Stimulated activated memory B cell treated with anti-CD40 and anti-IgM and Interleukin-4, amounts not matched to agents 10 μg/mL and 1 μg/mL and 100 μg/mL, for 72 hours (primary cell): ENCODE data around the gene CENPU.
"Not testable (repeated sequence)": the region's sequence is repeated elsewhere in the genome, so short reads cannot be mapped to it uniquely, and the experiment has no call there.

ENCODE experiments used
- ATAC-seq: fragments of 150-1000 bp; cut with Tn5 transposase; 2 replicates; pipeline ENCODE4 v1.10.0; 2021
- H3K27ac Mint-ChIP-seq: one replicate; pipeline ENCODE4 v1.8.0; 2022; ENCODE audit warnings: mild to moderate bottlenecking, mixed read lengths
- H3K27me3 Mint-ChIP-seq: one replicate; pipeline ENCODE4 v1.8.0; 2022; ENCODE audit warnings: mixed read lengths
- H3K36me3 Mint-ChIP-seq: one replicate; pipeline ENCODE4 v1.8.0; 2022; ENCODE audit warnings: mixed read lengths
- H3K4me1 Mint-ChIP-seq: one replicate; pipeline ENCODE4 v1.8.0; 2022; ENCODE audit warnings: mixed read lengths
- H3K4me3 Mint-ChIP-seq: one replicate; pipeline ENCODE4 v1.8.0; 2022; ENCODE audit warnings: mild to moderate bottlenecking, moderate library complexity, mixed read lengths
- H3K9me3 Mint-ChIP-seq: one replicate; pipeline ENCODE4 v1.8.0; 2022; ENCODE audit warnings: mixed read lengths

CENPU gene, protein sequence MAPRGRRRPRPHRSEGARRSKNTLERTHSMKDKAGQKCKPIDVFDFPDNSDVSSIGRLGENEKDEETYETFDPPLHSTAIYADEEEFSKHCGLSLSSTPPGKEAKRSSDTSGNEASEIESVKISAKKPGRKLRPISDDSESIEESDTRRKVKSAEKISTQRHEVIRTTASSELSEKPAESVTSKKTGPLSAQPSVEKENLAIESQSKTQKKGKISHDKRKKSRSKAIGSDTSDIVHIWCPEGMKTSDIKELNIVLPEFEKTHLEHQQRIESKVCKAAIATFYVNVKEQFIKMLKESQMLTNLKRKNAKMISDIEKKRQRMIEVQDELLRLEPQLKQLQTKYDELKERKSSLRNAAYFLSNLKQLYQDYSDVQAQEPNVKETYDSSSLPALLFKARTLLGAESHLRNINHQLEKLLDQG

DNA sequence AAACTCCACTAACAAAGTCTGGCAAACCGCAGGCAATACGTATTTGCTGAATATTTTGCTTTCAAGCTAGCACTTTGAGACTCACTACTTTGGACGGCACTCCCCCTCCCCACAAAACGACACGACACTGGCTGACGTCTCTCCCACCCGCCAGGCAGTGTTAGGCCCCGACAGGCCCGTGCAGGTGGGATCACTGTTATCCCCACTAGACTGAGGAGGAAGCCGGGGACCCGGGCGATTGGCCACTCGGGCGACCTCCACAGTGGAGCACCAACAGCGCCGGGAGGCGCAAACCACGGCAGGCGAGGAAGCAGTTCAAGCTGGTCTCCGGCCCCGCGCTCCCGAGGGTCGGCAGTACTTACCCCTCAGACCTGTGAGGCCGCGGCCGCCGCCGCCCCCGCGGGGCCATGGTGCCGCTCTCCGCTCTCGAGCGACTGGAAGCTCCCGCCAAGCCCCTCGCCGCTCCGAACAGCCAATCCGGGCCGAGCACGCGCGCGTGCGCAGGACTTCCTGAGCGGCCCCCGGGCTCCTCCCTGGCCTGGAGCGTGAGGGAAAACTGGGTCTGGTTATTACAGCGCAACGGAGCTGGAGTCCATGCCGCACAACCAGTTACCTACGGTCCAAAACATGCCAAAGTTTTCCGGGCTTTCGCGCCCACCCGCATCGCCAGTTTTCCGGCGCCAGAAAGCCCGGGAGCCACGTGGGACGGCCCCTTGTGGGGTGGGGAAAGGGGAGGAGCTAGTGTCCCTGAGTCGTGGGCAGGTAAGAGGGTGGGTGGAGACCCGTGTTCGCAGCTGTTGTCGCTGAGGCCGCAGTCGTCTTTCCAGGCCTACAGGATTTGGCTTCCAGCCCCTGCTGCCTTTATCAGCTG lies at the start of gene CENPU:
Gene CENPU, minus strand, starts transcription at position 443 of the 871 bp plus-strand sequence. Its CDS starts 34 bp downstream, at position 409.
- H3K4me3 Mint-ChIP-seq: peak within 1 kb of the TSS; percentile 94
- H3K9me3 Mint-ChIP-seq: no peaks in the 10 kb centered on the region
- no peaks in the 10 kb centered on the region for H3K27me3 Mint-ChIP-seq
- ATAC-seq: peak; percentile 98
- H3K27ac Mint-ChIP-seq: peak within 1 kb of the TSS; percentile 84
- H3K36me3 Mint-ChIP-seq: no peaks in the 10 kb centered on the region
- peaks cover 9% of the 10 kb centered on the region for H3K4me1 Mint-ChIP-seq

DNA sequence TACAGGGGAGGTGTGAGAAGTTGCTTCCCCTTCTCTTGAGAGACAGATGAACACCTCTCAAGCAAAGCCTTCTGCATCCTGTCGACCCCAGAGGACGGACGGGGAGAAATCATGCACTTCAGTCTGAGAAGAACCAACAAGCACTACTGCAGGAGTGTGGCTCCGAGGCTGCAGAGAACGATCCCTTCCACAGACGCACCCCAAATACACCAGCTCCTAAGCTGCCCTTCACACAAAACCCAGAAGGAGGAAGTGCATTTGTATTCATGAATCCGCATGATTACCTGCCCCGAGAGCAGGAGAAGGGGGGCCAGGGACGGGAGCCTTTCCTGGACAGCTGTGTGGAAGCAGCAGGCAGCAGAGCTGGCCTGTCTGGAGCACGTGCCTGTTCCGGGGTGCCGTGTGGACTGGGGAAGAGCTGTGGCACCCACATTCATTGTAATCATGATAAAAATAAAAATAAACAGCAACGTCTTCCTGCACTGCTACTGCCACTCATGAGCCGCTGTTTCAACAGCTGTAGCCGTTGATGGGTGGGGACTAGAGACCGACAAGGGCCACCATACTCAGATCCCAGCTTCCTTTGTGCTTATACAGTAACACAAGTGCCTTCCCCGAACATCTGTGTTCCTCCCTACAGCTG lies 49.0 kb upstream of the CENPU start:
- H3K4me1 Mint-ChIP-seq: peaks cover 22% of the 10 kb centered on the region
- H3K9me3 Mint-ChIP-seq: no peaks in the 10 kb centered on the region
- no peaks in the 10 kb centered on the region for H3K27me3 Mint-ChIP-seq
- peak; percentile 53 for ATAC-seq
- H3K36me3 Mint-ChIP-seq: peaks cover 62% of the 10 kb centered on the region
- peak overlapping the region; percentile 45 for H3K4me3 Mint-ChIP-seq
- peak overlapping the region; percentile 53 for H3K27ac Mint-ChIP-seq

- not testable (repeated sequence) for H3K4me3 Mint-ChIP-seq, ATAC-seq, H3K9me3 Mint-ChIP-seq, H3K27me3 Mint-ChIP-seq, H3K27ac Mint-ChIP-seq
- H3K36me3 Mint-ChIP-seq: peaks cover 64% of the 10 kb centered on the region
- H3K4me1 Mint-ChIP-seq: peaks cover 20% of the 10 kb centered on the region
Observed at GRCh38 chr4:184779160-184779559, 45.3 kb upstream of the CENPU start.

GRCh38 chr4:184778325-184778724 lies 44.4 kb upstream of the CENPU start:
- Mint-ChIP-seq H3K36me3 (peaks cover 61% of the 10 kb centered on the region), H3K4me1 (peaks cover 12% of the 10 kb centered on the region), H3K27me3 (no peaks in the 10 kb centered on the region), H3K9me3 (no peaks in the 10 kb centered on the region), H3K27ac (no peak overlapping the region), H3K4me3 (no peak overlapping the region)
- ATAC-seq: no peak

DNA sequence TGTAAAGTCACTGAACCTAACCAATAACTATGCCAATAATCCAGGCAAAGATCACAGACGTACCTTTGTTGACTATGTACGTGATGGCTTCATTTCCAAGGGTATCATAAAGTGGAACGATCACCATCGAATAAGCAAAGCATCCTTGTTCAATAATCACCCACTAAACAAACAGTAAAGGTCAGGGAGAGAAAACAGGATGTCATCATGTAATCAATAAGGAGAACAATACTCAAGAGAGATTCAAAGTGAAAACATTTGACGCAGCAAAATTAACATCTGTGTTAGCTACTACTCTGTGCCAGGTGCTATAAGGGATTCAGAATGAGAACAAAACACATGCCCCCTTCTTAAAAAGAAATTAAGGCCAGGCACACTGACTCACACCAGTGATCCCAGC lies 42.9 kb upstream of the CENPU start:
- ATAC-seq: no peak
- Mint-ChIP-seq H3K4me1 (no peaks in the 10 kb centered on the region), H3K27me3 (no peaks in the 10 kb centered on the region), H3K27ac (peak overlapping the region; percentile 46), H3K4me3 (no peak overlapping the region), H3K36me3 (peaks cover 51% of the 10 kb centered on the region), H3K9me3 (no peaks in the 10 kb centered on the region)

GRCh38 chr4:184775854-184776555 lies 42.1 kb upstream of the CENPU start:
- H3K27me3 Mint-ChIP-seq: no peaks in the 10 kb centered on the region
- no peak overlapping the region for H3K27ac Mint-ChIP-seq
- H3K9me3 Mint-ChIP-seq: no peaks in the 10 kb centered on the region
- no peak overlapping the region for H3K4me3 Mint-ChIP-seq
- peaks cover 48% of the 10 kb centered on the region for H3K36me3 Mint-ChIP-seq
- no peaks in the 10 kb centered on the region for H3K4me1 Mint-ChIP-seq
- ATAC-seq: no peak

- ATAC-seq: no peak
- H3K27ac Mint-ChIP-seq: no peak overlapping the region
- no peaks in the 10 kb centered on the region for H3K27me3 Mint-ChIP-seq
- no peaks in the 10 kb centered on the region for H3K9me3 Mint-ChIP-seq
- H3K4me3 Mint-ChIP-seq: no peak overlapping the region
- H3K4me1 Mint-ChIP-seq: no peaks in the 10 kb centered on the region
- peaks cover 55% of the 10 kb centered on the region for H3K36me3 Mint-ChIP-seq
Observed at GRCh38 chr4:184774152-184774551, 40.3 kb upstream of the CENPU start.

DNA sequence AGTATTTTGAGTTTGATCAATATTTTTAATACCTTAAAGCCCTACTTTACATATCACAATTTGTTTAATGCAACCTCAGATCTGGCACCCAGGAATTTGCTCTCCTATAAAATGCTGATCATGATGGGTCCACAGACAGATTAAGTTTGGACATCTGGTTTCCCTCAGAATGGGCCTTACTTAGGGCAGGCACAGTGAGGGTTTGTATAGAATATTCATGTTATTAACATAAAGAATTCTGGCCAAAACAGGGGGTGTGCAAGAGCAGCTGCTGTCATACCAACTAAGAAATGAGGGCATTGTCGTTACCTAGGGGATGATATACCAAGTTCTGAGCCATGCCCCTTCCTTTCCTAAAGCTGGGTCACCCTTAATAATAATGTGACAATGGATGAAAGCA lies 37.5 kb upstream of the CENPU start:
- Mint-ChIP-seq H3K27me3 (no peaks in the 10 kb centered on the region), H3K9me3 (no peaks in the 10 kb centered on the region), H3K27ac (no peak overlapping the region), H3K36me3 (peaks cover 57% of the 10 kb centered on the region), H3K4me3 (no peak overlapping the region), H3K4me1 (no peaks in the 10 kb centered on the region)
- ATAC-seq: no peak

DNA sequence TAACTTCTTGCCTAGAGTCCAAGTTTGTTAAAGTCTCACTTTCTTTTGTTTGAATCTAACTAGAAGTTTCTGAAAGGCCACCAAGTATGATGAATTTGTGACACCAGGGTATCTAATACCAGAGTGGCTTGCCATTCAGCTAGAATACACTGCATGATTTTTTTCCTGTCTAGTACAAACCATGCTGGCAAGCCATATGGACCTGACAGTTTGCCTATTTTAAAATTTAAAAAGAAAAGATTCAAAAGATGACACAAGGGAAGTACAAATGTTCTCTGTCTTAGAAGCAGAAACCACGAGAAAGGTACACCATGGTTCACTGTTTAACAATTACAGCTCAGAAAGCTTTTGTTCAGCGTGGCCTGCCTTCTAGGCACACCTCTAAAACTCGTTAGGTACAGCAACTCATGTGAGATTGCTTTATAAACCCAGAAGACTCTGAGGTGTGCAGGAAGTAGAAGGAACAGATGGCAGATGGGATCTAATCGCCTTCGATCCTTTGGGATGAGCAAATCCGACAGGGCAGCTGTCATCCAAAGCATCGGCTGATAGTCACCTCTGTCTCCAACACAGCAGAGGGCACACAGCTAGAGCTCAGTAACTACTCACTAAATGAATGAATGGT lies 35.4 kb upstream of the CENPU start:
- Mint-ChIP-seq H3K4me3 (no peak overlapping the region), H3K9me3 (no peaks in the 10 kb centered on the region), H3K36me3 (peaks cover 66% of the 10 kb centered on the region), H3K4me1 (no peaks in the 10 kb centered on the region), H3K27me3 (no peaks in the 10 kb centered on the region), H3K27ac (no peak overlapping the region)
- ATAC-seq: no peak

GRCh38 chr4:184768296-184768695 lies 34.4 kb upstream of the CENPU start:
- peaks cover 65% of the 10 kb centered on the region for H3K36me3 Mint-ChIP-seq
- H3K4me3 Mint-ChIP-seq: no peak overlapping the region
- no peak overlapping the region for H3K27ac Mint-ChIP-seq
- no peak for ATAC-seq
- H3K9me3 Mint-ChIP-seq: no peaks in the 10 kb centered on the region
- H3K4me1 Mint-ChIP-seq: no peaks in the 10 kb centered on the region
- H3K27me3 Mint-ChIP-seq: no peaks in the 10 kb centered on the region

DNA sequence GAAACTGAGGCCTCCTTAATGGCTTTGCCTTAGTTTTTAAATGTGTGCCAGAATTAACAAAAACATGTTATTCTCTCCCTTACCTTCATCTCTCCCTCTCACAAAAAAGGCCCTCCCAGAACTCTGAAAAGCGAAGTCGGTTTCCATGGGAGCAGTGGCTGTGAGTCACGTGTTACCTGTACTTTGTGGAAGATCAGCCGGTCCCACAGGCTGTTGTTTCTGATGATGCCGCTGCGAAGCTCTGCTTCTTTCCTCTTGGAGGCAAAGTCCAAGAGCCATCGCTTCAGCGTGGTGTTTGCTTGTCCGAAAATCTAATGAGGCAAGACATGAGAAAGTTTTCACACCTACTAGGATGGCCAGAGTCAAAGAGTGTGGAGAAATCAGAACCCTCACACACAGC lies 32.5 kb upstream of the CENPU start:
- no peak overlapping the region for H3K4me3 Mint-ChIP-seq
- peaks cover 6% of the 10 kb centered on the region for H3K4me1 Mint-ChIP-seq
- H3K9me3 Mint-ChIP-seq: no peaks in the 10 kb centered on the region
- H3K27ac Mint-ChIP-seq: no peak overlapping the region
- no peak for ATAC-seq
- peaks cover 79% of the 10 kb centered on the region for H3K36me3 Mint-ChIP-seq
- H3K27me3 Mint-ChIP-seq: no peaks in the 10 kb centered on the region

DNA sequence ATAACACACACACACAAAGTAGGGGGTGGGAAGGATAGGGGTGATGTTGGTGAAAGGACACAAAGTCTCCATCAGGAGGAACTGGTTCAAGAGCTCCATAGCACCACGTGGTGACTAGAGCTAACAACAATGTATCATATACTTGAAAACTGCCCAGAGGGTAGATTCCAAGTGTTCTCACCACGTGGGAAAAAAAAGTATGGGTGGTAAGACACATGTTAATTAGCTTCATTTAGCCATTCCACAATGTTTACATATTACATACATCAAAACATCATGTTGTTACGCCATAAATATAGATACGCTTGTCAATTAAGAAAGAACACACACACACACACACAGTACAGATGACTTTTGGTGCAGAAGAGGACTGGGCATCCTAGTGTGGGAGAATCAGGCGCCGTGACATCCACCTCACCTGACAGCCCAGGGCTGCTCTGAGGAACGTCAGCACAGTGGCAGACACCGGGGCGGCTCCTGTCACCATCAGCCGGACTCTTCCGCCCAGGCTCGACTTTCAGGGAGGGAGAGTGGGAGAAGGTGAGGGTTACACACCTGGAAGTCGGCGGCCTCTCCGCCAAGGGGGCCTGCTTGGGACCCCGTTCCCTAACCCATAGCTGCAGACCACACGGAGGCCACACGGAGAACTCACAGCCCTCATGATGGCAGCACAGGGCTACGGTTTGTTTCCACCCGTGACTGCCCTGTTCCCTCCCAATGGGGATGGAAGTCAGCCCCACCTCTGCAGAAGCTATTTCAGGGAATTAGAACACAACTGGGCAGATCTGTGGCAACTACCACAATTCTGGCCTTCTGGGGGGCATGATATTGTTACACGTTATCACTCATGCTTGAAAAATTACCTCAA lies 31.8 kb upstream of the CENPU start:
- no peaks in the 10 kb centered on the region for H3K9me3 Mint-ChIP-seq
- peaks cover 80% of the 10 kb centered on the region for H3K36me3 Mint-ChIP-seq
- ATAC-seq: no peak
- H3K4me1 Mint-ChIP-seq: peaks cover 6% of the 10 kb centered on the region
- no peak overlapping the region for H3K4me3 Mint-ChIP-seq
- H3K27me3 Mint-ChIP-seq: no peaks in the 10 kb centered on the region
- H3K27ac Mint-ChIP-seq: no peak overlapping the region

DNA sequence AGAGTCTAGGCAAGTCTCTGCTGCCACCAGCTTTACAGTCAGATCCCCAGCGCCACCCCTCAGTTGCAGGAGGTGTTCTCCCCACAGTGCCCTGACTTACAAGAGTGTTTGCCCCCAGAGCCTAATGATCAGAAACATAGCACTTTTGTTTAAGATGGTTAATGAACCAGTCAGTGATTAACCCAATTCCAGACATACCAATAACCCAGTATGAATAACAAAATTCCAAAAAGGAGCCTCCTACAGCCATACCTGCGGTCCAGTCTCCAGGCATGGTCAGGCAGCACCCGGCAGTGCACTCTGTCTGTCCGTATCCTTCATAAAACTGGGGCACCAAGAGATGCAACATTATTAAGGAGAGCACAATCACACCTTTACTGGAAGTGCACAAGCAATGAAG lies 30.7 kb upstream of the CENPU start:
- Mint-ChIP-seq H3K4me1 (peaks cover 6% of the 10 kb centered on the region), H3K27me3 (no peaks in the 10 kb centered on the region), H3K27ac (no peak overlapping the region), H3K4me3 (no peak overlapping the region), H3K36me3 (peaks cover 84% of the 10 kb centered on the region), H3K9me3 (no peaks in the 10 kb centered on the region)
- ATAC-seq: no peak
